Hippocampal formation (tissue), 2 donors: ENCODE measurements around the gene IARS2.
"Not testable (repeated sequence)": the region's sequence is repeated elsewhere in the genome, so short reads cannot be mapped to it uniquely, and the experiment has no call there.

ENCODE experiments used
- DNase-seq, 2 donors: peaks; one replicate each; lab custom pipeline; 2025; lab: John Stamatoyannopoulos, UW

Gene IARS2

DNA sequence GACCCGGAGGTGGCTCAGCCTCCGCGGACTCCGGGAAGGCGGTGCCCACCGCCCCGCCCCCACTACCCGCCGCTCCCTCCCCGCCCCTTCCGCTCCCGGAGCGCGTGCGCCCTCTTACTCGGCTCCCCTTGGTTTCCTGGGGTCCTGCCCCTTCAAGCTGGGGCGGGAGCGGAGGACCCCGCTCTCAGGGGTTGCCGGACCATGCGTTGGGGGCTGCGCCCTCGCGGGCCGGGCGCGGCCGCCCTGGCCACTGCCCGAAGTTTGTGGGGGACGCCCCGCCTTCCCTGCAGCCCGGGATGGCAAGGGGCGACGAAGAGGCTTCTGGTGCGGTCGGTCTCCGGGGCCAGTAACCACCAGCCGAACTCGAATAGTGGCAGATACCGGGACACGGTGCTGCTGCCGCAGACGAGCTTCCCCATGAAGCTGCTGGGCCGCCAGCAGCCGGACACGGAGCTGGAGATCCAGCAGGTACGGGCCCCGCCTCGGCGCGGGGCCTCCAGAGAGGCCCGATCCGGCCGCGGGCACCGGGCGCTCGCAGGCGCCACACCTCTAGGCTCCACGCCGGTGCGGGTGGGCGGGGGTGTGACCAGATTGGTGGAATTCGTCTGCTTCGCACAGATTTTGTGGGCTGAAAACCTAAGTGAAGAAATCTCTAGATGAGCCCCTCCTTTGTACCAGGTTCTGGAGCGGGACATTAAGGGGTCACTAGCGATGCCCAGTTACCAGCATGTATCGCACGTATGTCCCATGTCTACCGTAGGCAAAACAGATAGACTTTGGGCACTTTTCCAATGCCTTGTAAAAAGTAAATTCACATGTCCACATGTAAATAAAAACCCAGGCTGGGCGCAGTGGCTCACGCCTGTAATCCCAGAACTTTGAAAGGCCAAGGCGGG, at the start of gene IARS2:
Gene IARS2 (plus strand): TSS at position 117 of the 896 bp plus-strand sequence. CDS start 85 bp downstream, at position 202.
- DNase-seq: peak; percentile 83 to 89

GRCh38 chr1:220044678-220045355, 49.1 kb upstream of the IARS2 start:
- DNase-seq: peak in 1 of 2 donors; percentile 11

DNA sequence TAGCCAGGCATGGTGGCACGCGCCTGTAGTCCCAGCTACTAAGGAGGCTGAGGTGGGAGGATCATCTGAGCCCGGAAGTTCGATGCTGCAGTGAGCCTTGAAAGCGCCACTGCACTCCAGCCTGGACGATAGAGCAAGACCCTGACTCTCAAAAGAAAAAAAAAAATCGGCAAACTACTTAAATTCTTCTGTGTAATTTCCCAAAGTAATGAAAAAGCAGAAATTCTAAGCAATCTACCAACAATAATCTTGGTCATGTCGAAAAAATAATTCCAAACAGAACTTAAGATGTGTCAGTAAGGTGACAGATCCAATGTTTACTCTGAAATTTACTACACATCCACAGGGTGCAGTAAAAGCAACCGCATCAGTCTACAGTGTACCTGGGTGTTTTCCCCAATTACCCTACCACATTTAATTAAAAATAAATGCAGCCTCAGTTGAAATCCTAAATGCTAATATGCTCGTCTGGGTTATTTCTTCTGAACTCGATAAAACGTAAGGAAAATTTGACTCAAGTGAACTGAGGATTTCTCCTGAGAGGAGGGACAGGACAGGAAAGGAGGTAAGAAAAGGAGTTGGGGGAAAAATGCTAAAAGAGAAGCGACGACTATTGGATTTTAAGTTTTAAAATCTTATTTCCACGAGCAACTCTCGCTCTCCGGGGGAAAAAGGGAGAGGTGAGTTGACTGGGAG, 48.4 kb upstream of the IARS2 start:
- DNase-seq: no peak

- DNase-seq: peak; percentile 90 to 96
Observed at GRCh38 chr1:220046052-220046930, 47.6 kb upstream of the IARS2 start, which contains the start of gene EPRS1. TSS of gene EPRS1 (minus strand) at chr1:220046505. CDS start at chr1:220046388, 117 bp downstream.

DNA sequence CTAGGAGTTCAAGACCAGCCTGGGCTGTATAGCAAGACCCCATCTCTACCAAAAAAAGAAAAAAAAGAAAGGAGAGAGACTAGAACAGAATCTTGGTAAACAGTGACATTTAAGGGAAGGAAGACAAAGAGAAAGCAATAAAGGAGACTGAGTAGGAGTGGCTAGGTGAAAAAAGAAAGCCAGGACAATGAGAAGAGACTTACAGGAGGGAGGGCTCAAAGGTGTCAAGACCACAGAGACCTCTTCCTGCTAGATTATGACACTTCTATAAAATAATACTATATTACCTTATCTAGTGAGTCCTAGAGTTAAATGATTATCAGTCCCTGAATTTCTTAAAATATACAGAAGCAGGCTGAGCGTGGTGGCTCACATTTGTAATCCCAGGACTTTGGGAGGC, 37.6 kb upstream of the IARS2 start:
- no peak for DNase-seq

DNA sequence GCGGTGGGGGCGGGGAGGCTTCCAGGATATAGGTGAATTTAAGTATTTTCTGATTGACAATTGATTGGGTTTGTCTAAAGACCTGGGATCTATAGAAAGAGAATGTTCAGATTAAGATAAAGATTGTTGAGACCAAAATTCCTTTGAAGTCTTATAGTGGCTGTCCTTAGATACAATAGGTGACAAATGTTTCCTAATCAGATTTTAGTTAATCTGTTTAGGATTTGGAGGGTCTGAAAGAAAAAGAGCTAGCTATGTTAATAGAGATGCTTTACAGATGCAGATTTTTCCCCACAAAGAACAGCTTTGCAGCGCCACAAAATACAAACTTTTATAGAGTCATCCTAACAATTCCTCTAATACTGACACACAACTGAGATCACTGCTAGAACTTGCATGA, 33.1 kb upstream of the IARS2 start:
- no peak for DNase-seq

GRCh38 chr1:220062629-220063028, 31.3 kb upstream of the IARS2 start:
- no peak for DNase-seq

DNA sequence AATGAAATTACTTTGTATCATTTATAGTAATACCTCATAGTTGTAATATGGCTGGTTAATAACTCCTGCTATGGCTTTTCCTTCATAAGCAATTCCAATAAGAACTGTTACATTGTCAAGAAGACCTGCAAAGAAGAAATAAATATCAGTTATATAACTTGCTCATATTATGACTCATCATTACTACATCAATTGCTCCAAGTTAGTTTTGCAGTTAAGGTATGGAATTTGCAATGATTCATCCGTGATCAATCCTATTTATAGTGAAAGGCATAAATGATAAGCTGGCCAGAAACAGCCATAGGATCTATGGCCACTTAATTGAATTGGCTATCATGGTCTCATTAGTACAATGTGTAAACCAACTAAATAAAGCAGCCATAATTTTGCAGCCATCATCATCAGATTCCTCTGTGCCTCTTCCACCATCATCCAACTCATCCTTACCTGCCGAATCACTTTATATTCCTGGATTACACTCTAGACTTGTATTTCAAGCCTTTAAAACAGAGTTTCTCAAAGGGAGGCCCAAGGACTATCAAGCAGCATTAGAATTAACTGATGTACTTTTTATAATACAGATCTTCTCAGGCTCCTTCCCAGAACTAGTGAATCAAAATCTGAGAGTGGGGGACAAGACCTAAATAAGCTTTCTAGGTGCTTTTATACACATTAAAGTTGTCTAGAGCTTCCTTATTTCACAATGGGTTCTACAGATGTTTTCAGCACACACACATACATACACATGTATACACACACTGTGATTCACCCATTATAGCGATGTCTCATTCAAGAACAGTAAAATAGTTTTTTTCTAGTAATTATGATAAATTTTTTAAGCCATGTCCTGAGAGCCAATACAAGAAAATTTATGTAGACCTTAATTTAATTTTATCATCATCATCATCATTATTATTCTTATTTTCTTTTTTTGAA, 26.4 kb upstream of the IARS2 start:
- DNase-seq: no peak

DNA sequence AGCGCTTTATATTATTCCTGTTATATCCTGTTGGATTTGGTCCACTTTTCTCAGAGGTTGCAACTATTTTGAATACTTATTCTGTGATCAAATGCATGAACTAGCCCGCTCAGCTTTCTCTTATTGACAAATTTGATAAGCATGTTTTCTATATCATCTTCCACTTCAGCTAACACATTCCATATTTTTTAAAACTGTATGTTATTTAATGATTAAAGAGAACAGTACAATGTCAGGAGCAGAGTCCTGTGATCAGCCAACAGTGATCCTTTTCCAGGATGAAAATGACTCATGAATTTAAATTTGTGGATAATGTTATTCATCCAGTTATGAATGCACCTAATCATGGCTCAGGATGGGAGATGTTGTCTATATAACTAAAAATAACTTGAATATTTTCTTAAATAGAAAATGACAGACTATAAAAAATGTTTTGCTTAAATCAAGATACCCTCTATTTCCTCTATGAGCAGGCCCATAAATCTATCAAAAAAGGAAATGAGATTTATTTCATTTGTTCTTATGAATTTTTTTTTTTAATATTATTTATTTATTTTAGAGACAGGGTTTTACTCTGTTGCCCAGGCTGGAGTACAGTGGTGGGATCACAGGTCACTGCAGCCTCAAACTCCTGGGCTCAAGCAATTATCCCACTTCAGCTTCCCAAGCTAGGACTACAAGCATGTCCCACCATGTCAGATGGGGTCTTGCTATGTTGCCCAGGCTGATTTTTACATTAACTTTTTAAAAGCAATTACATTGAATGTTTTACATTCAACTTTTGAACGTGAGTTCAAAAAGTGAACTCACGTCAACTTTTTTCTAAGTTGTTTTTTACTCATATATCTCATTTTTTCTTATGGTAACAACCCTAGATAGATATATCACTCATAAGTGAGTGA, 16.8 kb upstream of the IARS2 start:
- DNase-seq: no peak

GRCh38 chr1:220077887-220078286, 16.0 kb upstream of the IARS2 start:
- DNase-seq: no peak

DNA sequence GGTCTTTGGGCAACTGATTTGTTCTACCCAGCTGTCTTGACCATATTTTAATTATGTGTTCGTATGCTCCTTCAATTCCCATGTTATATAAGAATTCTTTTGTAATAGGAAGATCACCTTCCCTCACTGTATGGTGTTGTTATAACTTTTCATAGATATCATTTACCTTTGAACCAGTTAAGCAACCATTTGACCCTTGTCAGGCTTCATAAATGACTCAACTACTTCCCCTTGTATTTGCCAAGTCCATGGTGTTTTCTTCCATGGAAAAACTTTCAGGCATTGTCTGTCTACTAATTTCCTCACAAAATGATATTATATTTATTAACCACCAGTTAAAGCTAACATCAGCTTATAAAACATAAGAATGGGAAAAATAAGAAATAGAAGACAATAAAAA, 9.5 kb upstream of the IARS2 start:
- DNase-seq: no peak

DNA sequence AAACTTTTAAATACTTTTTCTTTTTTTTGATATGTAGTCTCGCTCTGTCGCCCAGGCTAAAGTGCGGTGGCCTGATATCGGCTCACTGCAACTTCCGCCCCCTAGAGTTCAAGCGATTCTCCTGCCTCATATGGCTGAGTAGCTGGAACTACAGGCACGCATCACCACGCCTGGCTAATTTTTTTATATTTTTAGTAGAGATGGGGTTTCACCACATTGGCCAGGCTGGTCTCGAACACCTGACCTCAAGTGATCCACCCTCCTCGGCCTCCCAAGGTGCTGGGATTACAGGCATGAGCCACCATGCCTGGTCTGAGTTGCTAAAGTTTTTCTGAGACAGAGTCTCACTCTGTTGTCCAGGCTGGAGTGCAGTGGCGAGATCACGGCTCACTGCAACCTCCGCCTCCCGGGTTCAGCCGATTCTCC, 7.7 kb upstream of the IARS2 start:
- not testable (repeated sequence) for DNase-seq

DNA sequence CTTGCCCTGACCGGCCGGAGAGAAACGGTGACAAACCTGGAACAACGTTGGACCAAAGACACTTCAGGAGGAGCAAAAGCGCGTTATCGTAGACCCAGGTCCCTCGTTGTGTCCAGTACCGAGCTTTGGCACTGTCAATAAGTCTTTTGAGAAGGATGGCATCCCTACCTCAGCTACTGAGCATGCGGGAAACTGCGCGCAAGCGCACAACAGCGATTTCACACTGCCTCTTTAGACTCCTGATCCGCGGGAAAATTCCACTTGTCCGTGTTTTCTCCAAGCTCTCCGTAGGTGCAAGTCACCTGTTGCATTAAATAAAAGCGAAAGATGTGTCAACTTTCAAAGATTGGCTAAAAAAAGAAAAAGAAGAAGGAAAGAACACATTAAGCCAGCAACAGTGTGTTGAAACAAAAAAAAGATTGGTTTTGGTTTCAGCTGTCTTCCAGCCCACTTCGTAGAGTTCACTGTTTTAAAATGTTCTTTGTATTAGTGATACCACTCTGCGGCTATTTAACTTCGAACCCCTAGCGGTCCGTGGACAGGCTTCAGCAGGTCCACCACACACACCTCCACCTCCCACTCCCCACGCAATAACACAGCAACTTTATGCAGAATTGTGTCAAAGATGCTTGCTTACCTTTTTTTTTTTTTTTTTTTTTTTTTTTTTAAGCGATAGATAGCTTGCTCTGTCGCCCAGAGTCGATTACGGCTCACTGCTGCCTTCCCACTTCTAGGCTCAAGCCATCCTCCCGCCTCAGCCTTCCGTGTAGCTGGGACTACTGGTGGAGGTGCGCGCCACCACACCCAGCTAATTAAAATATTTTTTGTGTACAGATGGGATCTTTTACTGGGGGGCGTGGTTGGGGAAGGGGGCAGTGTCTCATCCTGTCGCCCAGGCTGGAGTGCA, 4.0 kb upstream of the IARS2 start, which contains the start of gene BPNT1:
Gene BPNT1 (minus strand): TSS at position 139 of the 907 bp plus-strand sequence. CDS start 9,942 bp downstream, outside the sequence.
- peak; percentile 91 to 92 for DNase-seq

DNA sequence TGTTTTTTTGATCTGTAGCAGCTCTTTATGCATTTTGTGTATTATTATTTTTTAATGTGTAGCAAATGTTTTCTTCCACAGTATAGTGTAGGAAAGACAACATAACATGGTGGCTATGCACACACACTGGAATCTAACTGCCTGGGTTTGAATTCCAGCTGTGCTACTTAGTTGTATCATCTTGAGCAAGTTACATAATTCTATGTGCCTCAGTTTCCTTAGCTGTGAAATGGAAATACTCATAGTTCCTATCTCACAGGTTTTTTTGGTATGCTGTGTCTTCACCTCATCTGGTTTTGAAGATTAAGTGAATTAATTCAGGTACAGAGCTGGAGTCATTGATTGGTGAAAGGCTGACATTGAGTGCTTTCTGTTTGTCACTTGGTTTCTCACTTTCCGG, 1.2 kb upstream of the IARS2 start:
- DNase-seq: no peak

GRCh38 chr1:220093361-220094015, 444 bp upstream of the IARS2 start:
- no peak for DNase-seq

- DNase-seq: no peak
Observed at GRCh38 chr1:220099826-220100225, 5.9 kb downstream of the IARS2 start.

DNA sequence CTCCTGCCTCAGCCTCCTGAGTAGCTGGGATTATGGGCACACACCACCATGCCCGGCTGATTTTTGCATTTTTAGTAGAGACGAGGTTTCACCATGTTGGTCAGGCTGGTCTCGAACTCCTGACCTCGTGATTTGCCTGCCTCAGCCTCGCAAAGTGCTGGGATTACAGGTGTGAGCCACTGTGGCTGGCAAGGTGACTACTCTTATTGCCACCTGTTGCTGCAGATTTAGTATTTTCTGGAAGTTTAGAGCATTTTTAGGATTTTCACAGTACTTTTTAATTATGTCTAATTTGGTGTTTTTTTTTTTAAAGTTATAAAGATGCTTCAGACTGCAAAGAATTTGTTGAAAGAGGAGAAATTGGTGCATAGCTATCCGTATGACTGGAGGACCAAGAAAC, 16.5 kb downstream of the IARS2 start:
- DNase-seq: not testable (repeated sequence)
